Psoas muscle (tissue), 8 donors: ENCODE data around the gene CCDC51. TPM values are rescaled to one million over a fixed set of nuclear protein-coding genes. Genes with fewer than 3 reads are reported as not detected.
A peak's percentile ranks its signal among the peaks of the same experiment; 100 is the strongest.

ENCODE experiments used
- ATAC-seq, 4 donors: fragments of 200-7000 bp; cut with Tn5 transposase; one replicate each; pipeline ENCODE4 v1.9.1; 2020; ENCODE audit warnings: moderate library complexity in 3 of 4, mild to moderate bottlenecking in 2 of 4
- DNase-seq, 2 donors: peaks; one replicate each; pipeline ENCODE4 v3.0.0-alpha.2; 2020
- H3K27ac ChIP-seq: fragments of 200-600 bp; one replicate; pipeline ENCODE4 v1.8.0; 2022
- H3K27me3 ChIP-seq, 3 donors: fragments of 200-600 bp in 1 of 3; one replicate each; pipeline versions ENCODE4 v1.6.1 to v1.8.0; 2013 to 2022; ENCODE audit warnings: low read length in 2 of 3, mild to moderate bottlenecking in 2 of 3, moderate library complexity in 1 of 3; ENCODE audit not compliant: insufficient read depth in 3 of 3
- H3K36me3 ChIP-seq, 2 donors: fragments of 200-600 bp in 1 of 2; one replicate each; pipeline versions ENCODE4 v1.6.1 to v1.8.0; 2013 to 2022; ENCODE audit warnings: low read depth in 1 of 2, mild to moderate bottlenecking in 1 of 2, moderate library complexity in 1 of 2; ENCODE audit not compliant: insufficient read depth in 1 of 2
- H3K4me1 ChIP-seq: fragments of 200-600 bp; one replicate; pipeline ENCODE4 v1.8.0; 2022
- H3K4me3 ChIP-seq: fragments of 200-600 bp; one replicate; pipeline ENCODE4 v1.8.0; 2022; ENCODE audit warnings: mild to moderate bottlenecking
- H3K9me3 ChIP-seq: fragments of 200-600 bp; one replicate; pipeline ENCODE4 v1.8.0; 2022
- WGBS, 3 donors: extraction: QIAGEN DNeasy Blood & Tissue Kit; methylation state at CpG; one replicate each; pipeline versions ENCODE4 v1.1.6 to v1.1.7; 2013; 5-methylcytosine and 5-hydroxymethylcytosine counted together
- intact Hi-C, 2 donors: fragments of 100-400 bp; cut with DNase I; formaldehyde crosslinking; loops; one replicate each; pipeline versions ENCODE4 v1.11.0 to v1.14.2; 2022
- polyA plus RNA-seq, 3 donors: library from polyadenylated mRNA; stranded (reverse); fragments of 200-250 nt; gene quantifications; one replicate each; pipeline ENCODE4 v1.2.3, GENCODE V29; 2013
- total RNA-seq, 4 donors: library from RNA; stranded (reverse); fragmentation: NEBNext Ultra II Directional in 2 of 4; extraction: Animal tissue kit (Norgen Biotek cat#: 25700) in 2 of 4; gene quantifications; one replicate each; pipeline versions ENCODE4 v1.2.1 to v1.2.4, GENCODE V29; 2021 to 2023
- TF ChIP-seq, protein P1 (sequence below): fragments of 200-600 bp; IDR thresholded peaks from one replicate; pipeline ENCODE4 v1.8.0; 2022; ENCODE audit warnings: antibody characterized with exemption
- donor health status: healthy with polysubstance abuse.
- donor health status: DM: no; HTN: no; CAD: no; lungs with moderate emphysema.
- donor health status: Bipolar disorder and iron deficiency.
- donor health status: healthy.
- donor health status: DM: yes; HTN: yes; CAD: no.
- donor health status: DM: no; HTN: no; CAD: no.
- donor health status: DM: no; HTN: no; CAD: no.
- donor health status: DM: yes; HTN: yes; CAD: no.

CCDC51 gene
- total and polyA plus RNA-seq, 7 donors, result 5.3 to 19.6 (median 7.7) TPM

GRCh38 chr3:48436477-48436787, 3.5 kb downstream of the CCDC51 start:
- Histone ChIP-seq H3K36me3 (peaks cover 3 to 30% of the 10 kb centered on the region in 2 donors), H3K4me1 (peaks cover 15% of the 10 kb centered on the region), H3K4me3 (no peak overlapping the region), H3K27me3 (no peaks in the 10 kb centered on the region), H3K27ac (no peak overlapping the region), H3K9me3 (no peaks in the 10 kb centered on the region)
- ATAC-seq, result no peak
- no peak for DNase-seq
- 0 to 75% (median 70%) methylated on average over 1 of the region's 1 CpG for WGBS, 3 donors
- intact Hi-C loops, result loop anchor here (1.0 to 5.0 kb wide), 3 partner anchors 163 to 244 kb away; no protein-coding TSS in a partner anchor
- TF ChIP-seq, protein P1, sequence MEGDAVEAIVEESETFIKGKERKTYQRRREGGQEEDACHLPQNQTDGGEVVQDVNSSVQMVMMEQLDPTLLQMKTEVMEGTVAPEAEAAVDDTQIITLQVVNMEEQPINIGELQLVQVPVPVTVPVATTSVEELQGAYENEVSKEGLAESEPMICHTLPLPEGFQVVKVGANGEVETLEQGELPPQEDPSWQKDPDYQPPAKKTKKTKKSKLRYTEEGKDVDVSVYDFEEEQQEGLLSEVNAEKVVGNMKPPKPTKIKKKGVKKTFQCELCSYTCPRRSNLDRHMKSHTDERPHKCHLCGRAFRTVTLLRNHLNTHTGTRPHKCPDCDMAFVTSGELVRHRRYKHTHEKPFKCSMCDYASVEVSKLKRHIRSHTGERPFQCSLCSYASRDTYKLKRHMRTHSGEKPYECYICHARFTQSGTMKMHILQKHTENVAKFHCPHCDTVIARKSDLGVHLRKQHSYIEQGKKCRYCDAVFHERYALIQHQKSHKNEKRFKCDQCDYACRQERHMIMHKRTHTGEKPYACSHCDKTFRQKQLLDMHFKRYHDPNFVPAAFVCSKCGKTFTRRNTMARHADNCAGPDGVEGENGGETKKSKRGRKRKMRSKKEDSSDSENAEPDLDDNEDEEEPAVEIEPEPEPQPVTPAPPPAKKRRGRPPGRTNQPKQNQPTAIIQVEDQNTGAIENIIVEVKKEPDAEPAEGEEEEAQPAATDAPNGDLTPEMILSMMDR, result no peak

GRCh38 chr3:48435774-48436476, 4.0 kb downstream of the CCDC51 start:
- H3K4me1 ChIP-seq, result peaks cover 10% of the 10 kb centered on the region
- no peaks in the 10 kb centered on the region for H3K27me3 ChIP-seq
- H3K27ac ChIP-seq, result no peak overlapping the region
- peaks cover 3 to 27% of the 10 kb centered on the region in 2 donors for H3K36me3 ChIP-seq
- intact Hi-C loops, result loop anchor here (1.0 to 5.0 kb wide), 4 partner anchors 35 to 244 kb away; no protein-coding TSS in a partner anchor
- 48 to 51% (median 49%) methylated on average over 7 of the region's 7 CpGs for WGBS, 3 donors
- DNase-seq, result peak; percentile 83 to 89
- no peak overlapping the region for H3K4me3 ChIP-seq
- TF ChIP-seq, protein P1, result peak; percentile 99
- no peaks in the 10 kb centered on the region for H3K9me3 ChIP-seq
- ATAC-seq, result peak; percentile 64 to 67 (median 64)

GRCh38 chr3:48435223-48435595, 4.7 kb downstream of the CCDC51 start:
- ATAC-seq (no peak), DNase-seq (no peak)
- peaks cover 9% of the 10 kb centered on the region for H3K4me1 ChIP-seq
- no peaks in the 10 kb centered on the region for H3K27me3 ChIP-seq
- intact Hi-C loops, result loop anchor here in 1 of 2 donors (1.0 to 5.0 kb wide), 2 partner anchors 34 to 243 kb away; no protein-coding TSS in a partner anchor
- no peak overlapping the region for H3K27ac ChIP-seq
- H3K9me3 ChIP-seq, result no peaks in the 10 kb centered on the region
- H3K4me3 ChIP-seq, result no peak overlapping the region
- WGBS, 3 donors, result 89 to 91% (median 90%) methylated on average over 4 of the region's 4 CpGs
- TF ChIP-seq, protein P1, result no peak
- H3K36me3 ChIP-seq, result peaks cover 3 to 27% of the 10 kb centered on the region in 2 donors

DNA sequence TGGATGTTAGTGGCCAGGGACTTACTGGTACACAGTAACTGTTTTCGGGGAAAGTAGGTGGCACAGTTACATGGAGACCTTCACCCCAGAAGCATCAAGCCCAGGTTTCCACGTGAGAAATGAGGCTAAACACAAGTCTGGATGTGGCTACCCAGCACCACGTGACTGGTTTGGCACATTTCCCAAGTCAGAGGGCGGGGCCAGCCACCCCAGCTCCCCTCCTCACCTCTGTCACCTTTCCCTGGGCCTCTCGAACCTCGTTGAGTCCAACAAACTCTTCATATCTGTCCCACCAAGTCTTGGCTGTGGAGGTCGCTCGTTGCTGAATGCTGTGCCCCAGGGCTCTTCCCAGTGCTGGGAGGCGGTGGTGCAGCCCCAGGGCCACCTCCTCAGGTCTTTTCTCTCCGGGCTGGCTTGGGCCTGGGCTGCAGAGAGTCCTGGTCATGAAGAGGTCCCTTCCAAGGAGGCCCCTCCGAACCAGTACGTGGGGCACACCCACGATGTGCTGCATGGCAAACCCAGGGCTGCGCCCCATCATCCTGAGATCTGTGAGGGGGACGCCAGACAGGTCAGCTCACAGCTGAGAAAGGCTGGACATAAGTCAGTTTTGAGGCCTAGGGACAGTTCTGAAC, 5.2 kb downstream of the CCDC51 start:
- 71 to 73% (median 73%) methylated on average over 15 of the region's 15 CpGs for WGBS, 3 donors
- TF ChIP-seq, protein P1, result no peak
- peaks cover 3 to 27% of the 10 kb centered on the region in 2 donors for H3K36me3 ChIP-seq
- no peak overlapping the region for H3K4me3 ChIP-seq
- H3K4me1 ChIP-seq, result peaks cover 11% of the 10 kb centered on the region
- intact Hi-C loops, result loop anchor here (1.0 to 5.0 kb wide), 3 partner anchors 33 to 242 kb away; no protein-coding TSS in a partner anchor
- DNase-seq, result no peak
- H3K27ac ChIP-seq, result no peak overlapping the region
- no peaks in the 10 kb centered on the region for H3K27me3 ChIP-seq
- H3K9me3 ChIP-seq, result no peaks in the 10 kb centered on the region
- no peak for ATAC-seq
